Stimulated activated CD8-positive, alpha-beta memory T cell treated with anti-CD3 and anti-CD28 coated beads, Interleukin-7, amount 100 ng/mL, for 48 hours (primary cell): Measurements from ENCODE around the gene MAP1LC3B2.
A peak's percentile ranks its signal among the peaks of the same experiment; 100 is the strongest.

ENCODE experiments used
- DNase-seq, 2 donors: peaks; one replicate each; pipeline ENCODE4 v3.0.0-alpha.2; 2020; ENCODE audit warnings: low read depth in 1 of 2; ENCODE audit errors: extremely low read depth in 1 of 2

The MAP1LC3B2 gene

DNA sequence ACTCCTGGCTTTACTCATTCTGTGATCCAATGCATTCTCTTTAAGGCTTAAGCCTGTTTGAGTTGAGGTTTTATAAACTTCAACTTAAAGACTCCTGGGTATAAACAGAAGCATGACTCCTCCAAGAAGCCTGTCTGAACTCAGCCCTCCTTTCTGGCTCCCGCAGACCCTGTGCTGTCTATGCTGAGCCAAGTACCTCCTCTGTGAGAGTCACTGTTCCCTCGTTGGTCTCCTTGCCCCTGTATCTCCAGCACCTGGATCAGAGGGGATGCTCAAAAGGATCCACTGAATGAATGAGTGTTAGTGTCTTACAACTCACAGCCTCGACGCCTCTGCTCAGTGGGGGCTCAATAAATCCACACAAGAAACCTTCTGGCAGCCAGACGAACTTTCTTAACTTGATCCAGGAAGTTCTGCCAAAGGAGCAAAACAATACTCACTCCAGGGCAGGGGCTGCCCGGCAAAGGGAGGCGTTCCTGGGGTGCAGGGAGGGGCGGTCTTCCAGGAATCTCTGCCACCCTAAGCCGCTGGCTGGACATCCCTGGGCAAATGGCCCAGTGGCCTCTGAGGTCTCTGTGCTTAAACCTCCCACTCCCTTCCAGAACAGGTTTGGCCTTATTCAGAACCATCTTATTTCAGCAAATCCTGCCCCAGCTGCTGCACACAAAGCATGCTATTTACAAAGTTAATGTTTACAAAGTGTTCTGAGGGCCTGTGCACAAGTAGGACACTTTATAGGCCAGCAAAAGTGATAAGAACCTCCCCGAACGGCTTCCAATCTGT lies 32.9 kb downstream of the MAP1LC3B2 start:
- no peak for DNase-seq

DNA sequence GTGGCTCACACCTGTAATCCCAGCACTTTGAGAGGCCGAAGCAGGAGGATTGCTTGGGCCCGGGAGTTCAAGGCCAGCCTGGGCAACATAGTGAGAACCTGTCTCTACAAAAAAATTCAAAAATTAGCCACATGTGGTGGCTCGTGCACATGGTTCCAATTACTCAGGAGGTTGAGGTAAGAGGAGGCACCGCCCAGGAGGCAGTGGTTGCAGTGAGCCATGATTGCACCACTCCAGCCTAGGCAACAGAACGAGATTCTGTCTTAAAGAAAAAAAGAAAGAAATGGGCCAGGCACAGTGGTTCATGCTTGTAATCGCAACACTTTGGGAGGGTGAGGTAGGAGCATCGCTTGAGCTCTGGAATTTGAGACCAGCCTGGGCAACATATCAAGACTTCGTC lies 33.5 kb downstream of the MAP1LC3B2 start:
- no peak for DNase-seq

DNA sequence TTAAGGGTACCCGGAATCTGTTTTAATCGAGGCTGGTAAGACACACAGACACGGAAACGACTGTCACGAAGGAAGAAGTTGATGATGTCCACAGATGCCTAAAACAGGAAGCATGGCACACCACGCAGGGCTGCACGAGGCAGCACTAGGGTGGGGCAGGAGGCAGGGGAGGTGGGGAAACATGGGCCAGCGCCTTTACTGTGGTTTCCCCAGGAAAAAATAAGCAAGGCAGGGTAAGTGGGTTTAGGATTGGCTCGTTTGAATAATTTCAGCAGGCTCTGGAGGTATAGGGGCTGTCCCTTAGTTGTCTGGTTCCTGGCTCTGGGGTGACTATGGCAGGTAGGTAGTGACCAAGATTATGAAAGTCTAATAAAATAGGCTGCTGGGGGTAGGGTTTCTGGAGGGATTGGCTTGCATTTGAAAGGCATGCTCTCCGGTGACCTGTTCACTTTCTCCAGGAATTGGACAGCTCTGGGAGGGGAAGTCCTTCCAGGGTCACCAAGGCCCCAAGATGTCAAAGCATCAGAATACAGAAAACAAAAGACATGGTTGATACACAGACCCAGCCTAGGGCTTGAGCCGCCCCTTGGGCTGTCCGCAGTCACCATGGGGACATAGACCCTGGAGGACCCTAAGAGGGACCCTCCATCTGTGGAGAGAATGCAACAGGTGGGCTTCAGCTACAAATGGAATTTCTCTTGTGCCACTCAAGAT lies 35.3 kb downstream of the MAP1LC3B2 start:
- no peak for DNase-seq

DNA sequence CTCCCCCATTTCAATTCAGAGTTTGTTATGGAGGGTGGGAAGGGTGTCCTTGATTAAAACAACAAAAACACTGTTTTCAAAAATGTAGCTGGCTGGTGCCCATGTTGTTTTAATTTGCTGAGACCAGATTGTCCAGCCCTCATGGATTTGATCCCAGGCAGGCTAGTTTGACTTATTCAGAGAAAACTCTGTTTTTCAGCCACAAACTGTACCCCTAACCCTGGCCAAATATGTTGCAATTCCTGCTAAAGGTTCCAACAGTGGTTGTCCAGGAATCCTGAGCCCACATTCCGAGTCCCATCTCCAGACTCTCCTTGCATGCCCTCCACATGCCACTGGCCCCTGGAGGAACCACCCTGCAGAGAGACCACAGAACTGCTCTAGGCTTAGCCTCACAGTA lies 36.0 kb downstream of the MAP1LC3B2 start:
- no peak for DNase-seq

DNA sequence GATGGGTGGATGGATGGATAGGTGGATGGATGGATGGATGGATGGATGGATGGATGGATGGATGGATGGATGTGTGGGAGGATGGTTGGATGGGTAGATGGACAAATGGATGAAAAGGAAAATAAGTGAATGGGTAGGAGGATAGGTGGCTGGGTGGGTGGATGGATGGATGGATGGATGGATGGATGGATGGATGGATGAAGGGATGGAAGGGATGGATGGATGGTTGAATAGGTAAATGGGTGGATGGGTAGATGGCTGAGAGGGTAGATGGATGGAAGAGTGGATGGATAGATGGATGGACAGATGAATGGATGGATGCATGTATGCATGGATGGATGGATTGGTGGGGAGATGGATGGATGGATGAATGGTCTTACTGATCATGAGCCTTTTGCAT lies 36.5 kb downstream of the MAP1LC3B2 start:
- DNase-seq, result no peak

DNA sequence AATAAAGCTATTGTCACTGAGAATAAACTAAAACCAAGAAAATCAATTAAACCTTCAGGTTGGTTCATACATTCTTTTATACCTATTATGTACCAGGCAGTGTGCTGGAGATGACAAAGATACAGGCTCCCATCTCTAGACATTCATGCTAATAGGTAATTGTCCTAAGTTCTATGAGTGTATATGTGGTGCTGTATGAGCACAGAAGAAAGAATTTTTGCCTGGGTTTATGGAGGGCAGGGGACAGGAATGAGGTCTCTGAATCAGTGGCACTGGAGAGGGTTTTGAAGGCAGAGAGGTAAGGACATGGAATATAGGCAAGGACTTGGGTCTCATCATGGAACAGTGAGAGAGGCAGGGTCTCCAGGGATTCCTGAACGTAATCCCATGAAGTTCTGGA lies 38.7 kb downstream of the MAP1LC3B2 start:
- DNase-seq, result no peak

DNA sequence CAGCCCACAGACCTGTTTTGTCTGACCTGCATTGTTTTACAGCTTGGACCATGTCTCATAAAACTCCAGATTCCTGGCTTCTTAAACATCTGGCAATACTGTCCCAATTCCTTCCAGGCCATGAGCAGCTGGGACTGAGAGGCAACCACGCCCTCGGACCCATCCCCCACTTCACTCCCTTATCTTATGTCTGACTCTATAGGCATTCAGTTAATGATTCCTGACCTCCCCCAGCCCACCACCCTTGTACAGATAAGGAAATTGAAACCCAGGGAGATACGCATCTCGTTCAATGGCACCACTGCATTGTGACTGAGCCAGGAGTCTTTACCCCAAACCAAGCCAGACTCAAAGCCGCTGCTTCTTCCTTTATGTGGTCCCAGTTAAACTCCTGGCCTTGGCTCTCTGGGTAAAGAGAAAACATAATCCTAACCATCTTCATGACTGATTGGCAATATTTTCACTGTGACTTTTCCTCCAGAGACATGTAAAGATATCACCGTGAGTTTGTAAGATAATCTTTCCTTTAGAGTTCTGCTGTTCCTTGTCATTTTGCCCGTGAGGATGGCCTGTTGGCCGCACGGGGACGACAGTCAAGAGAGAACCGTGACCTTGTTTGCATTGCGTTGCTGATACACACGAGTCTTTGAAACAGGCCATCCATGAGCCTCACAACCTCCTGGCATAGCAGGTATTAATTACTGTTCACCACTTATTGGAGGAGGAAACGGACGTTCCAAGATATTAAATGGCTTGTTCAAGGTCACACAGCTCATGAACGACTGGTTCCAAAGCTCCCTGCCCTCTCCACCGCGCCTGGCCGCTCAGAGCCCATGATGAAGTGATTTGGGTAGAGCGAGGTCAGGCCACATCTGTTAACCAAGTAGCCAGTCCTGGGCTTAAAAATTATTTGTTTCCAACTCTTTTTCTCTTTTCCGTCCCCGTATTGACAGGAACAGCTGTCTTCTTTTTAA lies 39.4 kb downstream of the MAP1LC3B2 start:
- no peak for DNase-seq

DNA sequence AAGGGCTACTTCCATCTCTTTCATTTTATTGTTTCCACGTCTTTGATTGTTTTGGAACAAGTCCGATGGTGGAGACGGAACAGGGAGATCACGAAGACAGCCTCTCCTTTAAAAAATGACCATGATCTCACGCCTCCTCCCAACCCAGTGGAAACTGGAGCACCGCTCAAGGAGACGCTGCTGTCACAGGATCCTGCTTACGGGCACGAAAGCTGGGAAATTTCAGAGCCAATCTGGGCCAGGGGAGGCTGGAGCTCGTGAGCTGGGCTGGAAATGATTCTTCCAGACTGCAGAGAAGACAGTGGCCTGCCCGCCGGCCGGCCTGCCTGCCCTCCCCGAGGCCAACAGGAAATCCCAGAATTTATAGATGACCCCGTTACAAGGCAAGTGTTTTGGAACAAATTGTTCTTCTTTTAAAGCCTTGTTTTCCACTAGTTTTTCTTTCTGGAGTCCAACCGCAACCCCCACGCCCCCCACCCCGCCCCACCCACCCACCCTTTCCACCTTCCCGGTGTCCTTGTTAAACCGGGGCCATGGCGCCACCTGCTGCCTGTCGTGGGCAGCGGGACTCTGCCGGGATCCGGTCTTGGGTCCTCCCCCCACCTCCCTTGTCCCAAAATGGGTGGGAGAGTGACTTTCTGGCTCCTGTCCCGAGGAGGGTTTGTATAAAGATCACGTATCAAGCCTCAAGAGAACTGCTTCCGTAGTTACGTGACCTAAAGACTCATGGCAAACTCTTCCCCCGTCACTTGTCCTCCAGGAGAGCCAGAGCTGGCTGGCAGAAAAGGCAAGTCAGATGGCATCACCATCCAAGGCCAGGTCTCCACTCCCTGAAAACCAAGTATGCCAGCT lies 40.3 kb downstream of the MAP1LC3B2 start:
- DNase-seq, result peak in 1 of 2 donors; percentile 27

DNA sequence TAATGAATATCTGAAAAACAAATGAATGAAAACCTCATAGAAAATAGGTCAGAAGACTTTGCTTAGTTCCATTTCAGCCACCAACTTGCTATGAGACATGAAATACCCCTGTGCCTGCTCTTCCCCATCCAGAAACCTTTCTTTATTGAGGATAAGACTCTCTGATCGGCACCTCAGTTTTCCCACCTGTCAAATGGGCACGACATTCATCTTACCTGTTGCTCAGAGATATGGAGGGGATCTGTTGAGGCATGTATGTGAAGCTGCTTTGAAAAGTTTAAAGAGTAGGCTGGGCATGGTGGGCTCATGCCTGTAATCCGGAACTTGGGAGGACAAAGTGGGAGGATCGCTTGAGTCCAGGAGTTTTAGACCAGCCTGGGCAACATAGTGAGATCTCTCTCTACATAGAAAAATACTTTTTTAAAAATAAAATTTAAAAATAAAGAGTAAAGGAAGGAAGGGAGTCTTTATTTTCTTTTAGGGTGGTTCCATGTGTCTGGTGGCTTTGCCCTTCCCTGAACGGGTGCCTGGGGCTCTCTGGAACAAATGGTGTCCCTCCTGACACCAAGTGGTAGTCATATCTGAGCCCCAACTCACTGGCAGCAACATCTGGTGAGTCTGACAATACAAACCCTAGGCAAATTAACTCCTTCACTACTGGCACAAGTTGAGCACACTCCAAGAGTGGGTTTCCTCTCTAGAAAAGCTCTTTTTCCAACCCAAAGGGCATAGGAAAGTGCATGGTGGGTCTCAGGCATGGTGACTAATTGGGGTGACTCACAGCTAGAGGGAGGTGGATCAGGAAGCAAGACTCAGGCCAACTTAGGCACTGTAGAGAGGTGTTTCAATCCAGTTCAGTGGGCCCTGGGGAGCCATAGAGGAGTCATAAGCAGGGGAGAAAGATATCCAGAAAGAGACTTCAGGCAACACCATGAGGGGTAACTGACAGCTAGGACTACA lies 42.1 kb downstream of the MAP1LC3B2 start:
- no peak for DNase-seq

DNA sequence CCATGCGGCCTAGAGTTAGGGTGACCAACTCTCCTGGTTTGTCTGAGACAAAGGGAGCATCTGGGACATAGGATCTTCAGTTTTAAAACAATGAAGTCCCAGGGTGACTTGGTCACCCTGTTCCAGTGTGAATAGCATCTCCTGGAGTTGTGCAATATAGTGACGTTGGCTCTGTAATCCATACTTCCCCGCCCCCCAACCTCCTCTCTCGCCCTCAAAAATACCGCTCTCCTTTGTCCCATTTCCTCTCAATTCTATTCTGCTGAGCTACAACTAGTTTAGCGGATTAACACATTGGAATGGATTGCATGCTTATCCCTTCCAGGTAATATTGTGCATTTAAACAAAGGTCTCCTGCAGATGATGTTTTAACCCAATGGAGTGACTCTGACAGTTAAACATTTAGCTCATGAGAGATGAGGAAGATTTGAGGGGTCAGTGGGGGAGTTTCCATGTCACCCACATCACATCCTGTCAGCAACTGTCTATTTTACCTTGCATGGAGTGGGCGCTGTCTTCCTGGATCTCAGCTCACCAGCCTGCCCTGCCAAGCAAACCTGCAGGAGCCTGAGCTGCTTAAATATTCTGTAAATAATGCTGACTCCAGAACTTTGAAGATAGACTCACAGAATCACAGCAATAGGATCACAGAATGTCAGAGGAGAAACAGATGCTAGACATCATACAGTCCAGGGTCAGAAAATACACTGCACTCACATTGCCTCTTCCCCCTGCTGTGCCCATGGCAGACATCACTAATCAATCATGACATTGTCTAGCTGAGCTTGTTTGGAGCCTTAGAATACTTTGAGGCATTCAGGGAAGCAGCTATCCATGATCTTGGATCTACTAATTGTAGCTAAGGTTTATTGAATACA lies 43.0 kb downstream of the MAP1LC3B2 start:
- DNase-seq, result no peak

DNA sequence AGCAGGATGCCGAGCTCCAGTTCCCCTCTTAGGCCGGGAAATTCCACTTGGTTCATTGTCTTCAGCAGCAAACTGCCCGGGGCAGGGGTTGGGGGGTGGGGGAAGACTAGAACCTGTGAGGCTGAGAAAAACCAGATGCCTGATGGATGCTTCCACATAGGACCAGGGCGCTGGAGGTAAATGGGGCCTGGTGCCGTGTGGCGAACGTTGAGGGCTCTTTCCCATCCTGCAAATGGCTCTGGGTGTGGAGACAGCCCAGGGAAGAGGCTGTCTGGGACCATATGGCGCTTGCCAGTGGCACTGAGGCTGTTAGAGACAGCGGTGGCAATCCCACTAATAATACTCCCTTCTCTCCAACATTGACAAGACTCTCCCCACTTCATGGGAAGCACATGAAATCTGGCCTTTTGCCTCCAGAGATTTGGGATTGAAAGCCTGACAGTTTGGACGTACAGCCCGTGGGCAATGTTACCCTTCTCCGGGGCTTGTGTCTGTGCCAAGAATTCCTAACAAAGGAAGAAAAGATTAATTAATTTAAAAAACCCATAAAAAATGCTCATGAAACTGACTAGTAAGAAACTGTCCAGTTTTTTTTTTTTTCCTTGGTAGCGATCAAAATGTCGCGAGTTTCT lies 44.5 kb downstream of the MAP1LC3B2 start:
- DNase-seq, result no peak

DNA sequence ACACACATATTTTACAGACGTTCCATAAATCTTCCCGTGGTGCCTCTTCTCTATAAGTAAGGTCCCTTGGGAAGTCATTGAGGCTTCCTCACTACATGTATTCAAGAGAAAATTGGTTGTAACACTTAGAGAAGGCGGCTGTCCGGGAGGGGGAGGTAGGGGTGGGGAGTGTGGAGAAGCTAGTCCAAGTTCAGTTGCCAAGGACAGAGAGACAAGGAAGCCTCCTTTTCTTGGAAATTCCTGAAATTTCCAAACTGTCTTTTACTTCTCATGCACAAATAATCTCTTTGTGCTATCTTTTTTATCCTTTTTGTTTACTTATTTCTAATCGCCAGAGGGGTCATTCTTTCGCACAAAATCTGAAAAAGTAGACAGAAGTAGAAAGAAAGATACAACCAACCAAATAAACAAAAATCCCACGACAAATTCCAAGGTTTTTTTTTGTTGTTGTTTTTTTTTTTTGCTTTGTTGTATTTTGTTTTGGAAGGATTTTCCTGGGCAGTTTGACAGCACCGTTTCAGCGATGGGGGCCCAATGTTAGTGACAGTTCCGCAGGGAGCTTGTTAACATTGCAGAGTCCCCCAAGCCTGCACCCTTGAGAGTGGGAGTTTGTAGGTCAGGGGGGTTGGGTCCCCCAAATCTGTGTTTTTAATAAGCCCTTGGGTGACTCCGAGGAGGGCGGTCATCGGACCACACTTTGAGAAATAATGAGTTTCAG lies 45.2 kb downstream of the MAP1LC3B2 start:
- no peak for DNase-seq

DNA sequence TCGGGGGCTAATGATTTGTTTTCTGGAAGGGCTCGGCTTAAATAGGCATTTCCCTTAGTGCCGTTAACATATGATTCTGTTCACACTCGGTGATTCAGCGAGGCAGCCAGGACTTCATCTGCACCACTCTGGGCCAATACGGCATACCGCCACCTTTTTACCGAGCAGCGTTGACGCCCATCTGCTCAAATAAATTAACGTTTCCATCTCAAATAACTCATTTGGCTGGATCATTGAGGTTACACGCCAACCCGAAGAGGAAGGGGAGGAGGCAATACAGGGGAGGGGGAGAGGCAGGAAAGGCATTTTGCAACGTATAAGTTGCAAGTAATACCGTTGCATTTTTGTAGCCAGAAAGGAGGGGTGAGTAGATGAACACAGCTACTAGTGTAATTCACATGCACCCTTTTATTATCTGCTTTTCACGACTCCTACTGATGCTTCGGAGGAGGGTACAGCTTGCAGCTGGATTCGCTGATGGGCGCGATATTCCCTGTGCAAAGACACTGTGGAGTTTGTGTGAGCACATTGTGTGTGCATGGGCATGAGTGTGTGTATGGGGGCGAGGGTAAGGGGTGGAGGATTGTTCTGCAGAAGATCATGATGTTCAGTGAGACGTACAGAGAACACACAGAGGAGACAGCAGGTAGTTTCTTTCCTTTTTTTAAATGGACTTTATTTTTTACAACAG lies 45.9 kb downstream of the MAP1LC3B2 start:
- DNase-seq, result no peak

DNA sequence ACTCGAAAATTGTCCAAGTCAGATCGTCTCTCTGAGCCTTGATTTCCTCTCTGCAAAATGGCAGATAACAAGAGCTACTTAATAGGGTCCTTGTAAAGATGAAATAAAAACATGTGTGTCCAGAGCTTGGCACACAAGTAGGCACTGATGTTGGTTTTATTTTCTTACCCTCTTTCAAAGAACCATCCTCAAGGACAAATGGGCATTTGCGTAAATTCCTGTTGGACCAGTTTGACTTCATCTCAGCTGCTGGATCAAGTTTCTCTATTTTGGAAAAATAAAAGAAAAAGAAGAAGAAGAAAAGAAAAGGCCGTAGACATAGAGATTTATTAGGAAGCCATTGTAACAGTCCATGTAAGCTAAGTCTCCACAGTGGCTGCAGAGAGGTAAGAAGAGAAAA lies 47.2 kb downstream of the MAP1LC3B2 start:
- no peak for DNase-seq

DNA sequence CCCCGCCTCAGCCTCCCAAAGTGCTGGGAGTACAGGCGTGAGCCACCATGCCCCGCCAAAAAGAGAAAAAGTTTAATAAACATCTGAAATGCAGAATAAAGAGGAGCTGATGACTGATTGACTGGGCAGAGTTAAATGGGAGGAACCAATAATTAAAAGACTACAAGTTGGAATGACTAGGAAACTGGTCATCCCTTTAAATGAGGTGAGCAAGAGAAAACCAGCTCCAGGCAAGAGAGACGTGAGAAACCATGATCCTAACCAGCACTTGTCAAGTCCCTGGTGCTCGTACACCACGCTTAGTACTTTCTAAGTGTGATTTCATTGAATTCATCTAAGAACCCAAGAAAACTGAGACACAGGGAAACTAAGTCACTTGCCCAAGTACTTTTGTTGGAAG lies 47.9 kb downstream of the MAP1LC3B2 start:
- no peak for DNase-seq

DNA sequence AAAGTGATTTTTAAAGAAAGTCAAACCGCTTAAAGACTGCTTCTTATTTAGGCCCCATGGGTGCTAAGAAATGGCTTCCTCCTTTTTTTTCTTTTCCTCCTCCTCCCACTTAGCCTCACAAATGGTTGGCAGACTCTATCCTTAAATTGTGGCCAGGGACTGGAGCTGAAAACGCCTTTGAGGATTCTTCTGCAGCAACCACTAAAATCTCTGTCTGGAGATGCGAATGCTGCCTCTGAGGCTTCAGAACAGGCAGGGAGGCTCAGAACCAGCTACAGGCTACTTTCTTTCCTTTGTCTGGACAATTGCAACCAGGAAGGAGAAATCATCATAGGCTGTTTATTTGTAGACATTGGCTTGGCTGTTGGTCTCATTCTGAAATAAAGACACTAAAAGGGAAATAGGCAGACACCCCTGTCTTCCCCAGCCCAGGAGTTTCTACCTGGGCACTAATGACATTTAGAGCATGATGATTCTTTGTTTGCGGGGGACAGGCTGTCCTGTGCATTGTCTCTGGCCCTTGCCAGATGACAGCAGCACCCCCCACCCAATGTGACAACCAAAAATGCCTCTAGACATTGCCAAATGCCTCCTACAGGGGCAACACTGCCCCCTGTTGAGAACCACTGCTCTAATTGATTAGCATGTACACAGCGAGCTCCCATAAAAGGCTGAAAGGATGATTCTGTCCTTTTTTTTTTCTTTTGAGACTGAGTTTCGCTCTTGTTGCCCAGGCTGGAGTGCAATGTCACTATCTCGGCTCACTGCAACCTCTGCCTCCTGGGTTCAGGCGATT lies 50.3 kb downstream of the MAP1LC3B2 start:
- DNase-seq, result no peak
